Activated naive CD8-positive, alpha-beta T cell treated with anti-CD3 and anti-CD28 coated beads for 36 hours (primary cell): ENCODE data around the gene VWA5B2. TPM values are rescaled to one million over a fixed set of nuclear protein-coding genes. Genes with fewer than 3 reads are reported as not detected.

ENCODE experiments used
- DNase-seq: peaks from one replicate; pipeline ENCODE4 v3.0.0; 2021
- H3K27ac Mint-ChIP-seq: one replicate; pipeline ENCODE4 v1.8.0; 2022; ENCODE audit warnings: mild to moderate bottlenecking, moderate library complexity, mixed read lengths
- H3K27me3 Mint-ChIP-seq: one replicate; pipeline ENCODE4 v1.8.0; 2022; ENCODE audit warnings: mild to moderate bottlenecking, mixed read lengths
- H3K36me3 Mint-ChIP-seq: one replicate; pipeline ENCODE4 v1.8.0; 2021; ENCODE audit warnings: mild to moderate bottlenecking, mixed read lengths
- H3K4me1 Mint-ChIP-seq: one replicate; pipeline ENCODE4 v1.8.0; 2021; ENCODE audit warnings: mixed read lengths
- H3K4me3 Mint-ChIP-seq: one replicate; pipeline ENCODE4 v1.8.0; 2022; ENCODE audit warnings: mild to moderate bottlenecking, moderate library complexity, mixed read lengths
- H3K9me3 Mint-ChIP-seq: one replicate; pipeline ENCODE4 v1.8.0; 2022; ENCODE audit warnings: mixed read lengths
- total RNA-seq, 2 experiments: library from RNA; stranded (reverse); gene quantifications; one replicate each; pipeline ENCODE4 v1.2.3, GENCODE V29; 2021

VWA5B2 gene
- total RNA-seq, 2 experiments from 2014 or later = not detected

GRCh38 chr3:184248454-184249411 is 19.3 kb downstream of the VWA5B2 start, which contains the start of gene ALG3:
ALG3 (minus strand) TSS chr3:184248962; CDS start chr3:184248940, 22 bp downstream.
- Mint-ChIP-seq H3K27ac (peak within 1 kb of the TSS; percentile 96), H3K4me1 (peaks cover 13% of the 10 kb centered on the region), H3K9me3 (no peaks in the 10 kb centered on the region), H3K36me3 (peaks cover 10% of the 10 kb centered on the region), H3K27me3 (no peaks in the 10 kb centered on the region), H3K4me3 (peak within 1 kb of the TSS; percentile 89)
- DNase-seq = peak; percentile 86

- H3K9me3 Mint-ChIP-seq = no peaks in the 10 kb centered on the region
- peaks cover 13% of the 10 kb centered on the region for H3K4me1 Mint-ChIP-seq
- peaks cover 10% of the 10 kb centered on the region for H3K36me3 Mint-ChIP-seq
Observed at GRCh38 chr3:184249412-184250166, 20.2 kb downstream of the VWA5B2 start, which contains the start of gene EEF1AKMT4. EEF1AKMT4 (plus strand) TSS chr3:184249672; CDS start chr3:184249695, 23 bp downstream.

DNA sequence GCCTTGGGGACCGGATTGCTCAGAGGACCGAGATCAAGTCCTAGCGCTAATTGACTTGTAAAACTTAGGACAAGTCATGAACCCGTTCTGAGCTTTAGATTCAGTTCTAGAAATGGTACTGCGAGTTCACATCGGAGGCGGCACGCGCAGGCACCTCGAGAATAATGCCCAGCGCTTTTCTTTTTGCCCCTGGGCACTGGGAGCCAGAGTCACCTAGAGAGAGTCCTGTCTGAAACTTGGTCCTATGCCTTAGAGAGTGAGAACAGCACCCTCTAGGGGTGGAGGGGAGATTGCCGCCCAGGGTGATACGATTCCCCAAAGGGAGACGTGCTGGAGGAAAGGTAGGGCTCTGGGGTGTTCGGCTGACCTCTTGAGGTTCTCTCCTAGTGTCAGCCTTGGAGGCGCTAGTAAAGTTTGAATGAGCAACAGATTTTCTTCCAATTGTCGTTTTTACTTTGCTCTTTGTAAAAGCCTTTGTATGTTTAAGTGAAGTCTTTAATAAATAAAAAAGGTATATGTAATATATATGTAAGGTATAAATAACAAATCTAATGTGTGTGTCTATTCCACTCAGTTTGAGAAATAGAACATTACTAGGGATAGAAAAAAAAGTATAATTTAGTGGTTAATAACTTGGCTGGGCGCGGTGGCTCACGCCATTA is 20.9 kb downstream of the VWA5B2 start:
- Mint-ChIP-seq H3K27ac (peak overlapping the region; percentile 96), H3K9me3 (no peaks in the 10 kb centered on the region), H3K4me1 (peaks cover 17% of the 10 kb centered on the region), H3K36me3 (peaks cover 5% of the 10 kb centered on the region), H3K27me3 (no peaks in the 10 kb centered on the region), H3K4me3 (peak overlapping the region; percentile 89)
- DNase-seq = peak; percentile 87

More at GRCh38 chr3:184249412-184250166, 20.2 kb downstream of the VWA5B2 start, which contains the start of gene EEF1AKMT4:
- H3K4me3 Mint-ChIP-seq = peak within 1 kb of the TSS; percentile 89
- H3K27ac Mint-ChIP-seq = peak within 1 kb of the TSS; percentile 96
- no peaks in the 10 kb centered on the region for H3K27me3 Mint-ChIP-seq
- DNase-seq = peak; percentile 98

GRCh38 chr3:184255291-184256039 is 26.1 kb downstream of the VWA5B2 start:
- Mint-ChIP-seq H3K4me3 (no peak overlapping the region), H3K9me3 (no peaks in the 10 kb centered on the region), H3K4me1 (peaks cover 17% of the 10 kb centered on the region), H3K36me3 (peaks cover 20% of the 10 kb centered on the region), H3K27me3 (peaks cover 9% of the 10 kb centered on the region), H3K27ac (no peak overlapping the region)
- peak; percentile 13 for DNase-seq

DNA sequence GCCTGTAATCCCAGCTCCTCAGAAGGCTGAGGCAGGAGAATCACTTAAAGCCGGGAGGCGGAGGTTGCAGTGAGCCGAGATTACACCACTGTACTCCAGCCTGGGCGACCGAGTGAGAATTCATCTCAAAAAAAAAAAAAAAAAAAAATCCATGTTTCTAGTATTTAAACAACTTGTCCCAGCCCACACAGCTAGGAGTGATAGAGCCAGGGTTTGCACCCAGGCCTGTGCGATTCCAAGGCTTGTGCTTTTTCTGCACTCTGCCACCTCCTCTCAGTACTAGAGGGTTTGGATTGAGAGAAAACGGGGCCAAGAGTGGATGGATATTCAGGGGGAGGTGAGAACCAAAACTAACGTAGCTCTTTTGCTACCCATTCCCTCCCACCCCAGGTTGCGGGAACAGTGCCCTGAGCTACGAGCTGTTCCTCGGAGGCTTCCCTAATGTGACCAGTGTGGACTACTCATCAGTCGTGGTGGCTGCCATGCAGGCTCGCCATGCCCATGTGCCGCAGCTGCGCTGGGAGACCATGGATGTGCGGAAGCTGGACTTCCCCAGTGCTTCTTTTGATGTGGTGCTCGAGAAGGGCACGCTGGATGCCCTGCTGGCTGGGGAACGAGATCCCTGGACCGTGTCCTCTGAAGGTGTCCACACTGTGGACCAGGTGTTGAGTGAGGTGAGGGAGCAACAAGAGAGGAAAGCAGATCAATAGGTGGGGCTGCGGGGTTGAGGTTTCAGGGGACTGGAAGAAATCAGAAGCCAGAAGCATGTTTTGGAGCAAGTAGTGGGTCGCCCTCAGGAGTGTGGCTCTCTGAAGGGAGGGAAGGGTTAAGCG is 27.9 kb downstream of the VWA5B2 start:
- H3K9me3 Mint-ChIP-seq = no peaks in the 10 kb centered on the region
- H3K27ac Mint-ChIP-seq = no peak overlapping the region
- H3K4me3 Mint-ChIP-seq = no peak overlapping the region
- H3K27me3 Mint-ChIP-seq = peaks cover 20% of the 10 kb centered on the region
- peaks cover 21% of the 10 kb centered on the region for H3K36me3 Mint-ChIP-seq
- DNase-seq = no peak
- peaks cover 23% of the 10 kb centered on the region for H3K4me1 Mint-ChIP-seq

- H3K4me3 Mint-ChIP-seq = no peak overlapping the region
- peaks cover 21% of the 10 kb centered on the region for H3K36me3 Mint-ChIP-seq
- no peaks in the 10 kb centered on the region for H3K9me3 Mint-ChIP-seq
- H3K27me3 Mint-ChIP-seq = peaks cover 32% of the 10 kb centered on the region
- no peak overlapping the region for H3K27ac Mint-ChIP-seq
- DNase-seq = no peak
- peaks cover 27% of the 10 kb centered on the region for H3K4me1 Mint-ChIP-seq
Observed at GRCh38 chr3:184258926-184259325, 29.5 kb downstream of the VWA5B2 start.

DNA sequence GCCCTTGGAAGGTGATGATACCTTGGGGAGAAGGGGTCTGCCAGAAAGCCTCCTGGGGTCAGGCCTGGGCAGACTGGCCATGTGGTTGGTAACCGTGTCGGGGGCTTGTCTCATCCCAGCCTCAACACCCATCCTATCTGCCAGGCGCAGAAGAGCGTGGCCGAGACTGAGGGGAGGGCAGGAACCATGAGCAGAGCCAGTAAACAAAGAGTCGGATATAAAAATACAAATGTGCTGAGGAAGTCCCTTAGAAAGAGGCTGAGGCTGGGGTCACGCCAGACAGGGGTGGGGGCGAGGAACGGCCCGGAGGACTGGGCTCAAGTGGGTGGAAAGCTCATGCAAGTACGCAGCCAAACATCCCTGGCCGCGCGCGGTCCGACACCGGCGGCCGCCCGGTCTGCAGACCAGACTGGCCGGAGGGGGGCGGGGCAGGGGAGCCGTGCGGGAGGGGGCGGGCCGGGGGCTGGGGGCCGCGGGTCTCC is 30.1 kb downstream of the VWA5B2 start:
- no peak for DNase-seq
- H3K36me3 Mint-ChIP-seq = peaks cover 21% of the 10 kb centered on the region
- no peak overlapping the region for H3K4me3 Mint-ChIP-seq
- H3K27me3 Mint-ChIP-seq = peaks cover 33% of the 10 kb centered on the region
- H3K9me3 Mint-ChIP-seq = no peaks in the 10 kb centered on the region
- no peak overlapping the region for H3K27ac Mint-ChIP-seq
- H3K4me1 Mint-ChIP-seq = peaks cover 27% of the 10 kb centered on the region

GRCh38 chr3:184259878-184260723 is 30.7 kb downstream of the VWA5B2 start:
- Mint-ChIP-seq H3K27ac (no peak overlapping the region), H3K9me3 (no peaks in the 10 kb centered on the region), H3K27me3 (peaks cover 40% of the 10 kb centered on the region), H3K4me3 (peak overlapping the region; percentile 71), H3K4me1 (peaks cover 24% of the 10 kb centered on the region), H3K36me3 (peaks cover 21% of the 10 kb centered on the region)
- DNase-seq = peak; percentile 63

GRCh38 chr3:184260724-184261269 is 31.4 kb downstream of the VWA5B2 start:
- no peak overlapping the region for H3K27ac Mint-ChIP-seq
- H3K4me3 Mint-ChIP-seq = peak overlapping the region; percentile 71
- H3K9me3 Mint-ChIP-seq = no peaks in the 10 kb centered on the region
- H3K36me3 Mint-ChIP-seq = peaks cover 18% of the 10 kb centered on the region
- H3K27me3 Mint-ChIP-seq = peaks cover 44% of the 10 kb centered on the region
- H3K4me1 Mint-ChIP-seq = peaks cover 20% of the 10 kb centered on the region
- no peak for DNase-seq

DNA sequence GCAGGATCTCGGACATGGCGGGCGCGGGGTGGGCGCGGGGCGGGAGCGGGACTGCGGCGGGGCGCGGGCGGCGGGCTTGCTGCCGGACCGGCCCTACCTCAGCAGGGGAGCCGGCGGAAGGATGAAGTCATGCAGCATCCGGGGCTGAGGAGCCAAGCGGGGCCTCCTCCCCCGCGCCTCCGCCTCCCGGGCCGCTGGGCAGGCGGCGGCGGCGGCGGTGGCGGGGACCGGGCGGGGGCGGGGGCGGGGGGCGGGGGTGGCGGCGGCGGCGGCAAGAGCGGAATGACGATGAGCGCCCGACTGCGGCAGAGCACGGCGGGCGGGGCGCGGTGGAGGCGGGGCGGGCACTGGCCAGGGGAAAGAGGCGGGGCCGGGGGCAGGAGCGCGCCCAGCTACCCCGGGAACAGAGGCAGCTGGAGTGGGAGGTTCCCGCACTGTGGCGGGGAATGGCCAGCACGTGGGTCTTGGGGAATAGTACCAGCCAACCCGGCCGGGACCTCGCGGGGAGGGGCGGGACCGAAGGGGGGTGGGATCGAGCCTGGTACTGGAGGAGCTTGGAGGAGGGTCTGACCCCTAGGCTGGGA is 32.0 kb downstream of the VWA5B2 start, which contains the start of gene CAMK2N2:
Gene CAMK2N2 (minus strand): TSS at position 284 of the 584 bp plus-strand sequence. CDS start 268 bp downstream, at position 16.
- no peak within 1 kb of the TSS for H3K27ac Mint-ChIP-seq
- H3K27me3 Mint-ChIP-seq = peaks cover 48% of the 10 kb centered on the region
- peaks cover 17% of the 10 kb centered on the region for H3K4me1 Mint-ChIP-seq
- peak; percentile 59 for DNase-seq
- H3K9me3 Mint-ChIP-seq = no peaks in the 10 kb centered on the region
- peaks cover 16% of the 10 kb centered on the region for H3K36me3 Mint-ChIP-seq
- H3K4me3 Mint-ChIP-seq = peak within 1 kb of the TSS; percentile 71

- H3K27ac Mint-ChIP-seq = no peak overlapping the region
- H3K27me3 Mint-ChIP-seq = peaks cover 55% of the 10 kb centered on the region
- peak overlapping the region; percentile 71 for H3K4me3 Mint-ChIP-seq
- peaks cover under 1% of the 10 kb centered on the region for H3K9me3 Mint-ChIP-seq
- H3K36me3 Mint-ChIP-seq = peaks cover 16% of the 10 kb centered on the region
- peaks cover 17% of the 10 kb centered on the region for H3K4me1 Mint-ChIP-seq
- peak; percentile 28 for DNase-seq
Observed at GRCh38 chr3:184261854-184262763, 32.7 kb downstream of the VWA5B2 start.
